Measurements from ENCODE around the gene ANKRD50. TPM values are rescaled to one million over a fixed set of nuclear protein-coding genes. Genes with fewer than 3 reads are reported as not detected.

Gene ANKRD50
- total and polyA plus RNA-seq, 2 of the 13 experiments (the other 11 are each of a cell fraction or from before 2014, with no cell fraction given), result 2.4 to 4.4 TPM

GRCh38 chr4:124711471-124712371, 811 bp downstream of the ANKRD50 start (continued):
- TF ChIP-seq RFX5 (IDR thresholded peaks at IDR 0.05; ENCODE audit: low read depth, low read length), result no peak
- TF ChIP-seq FOXC1 (CRISPR knock-in tag; IDR thresholded peaks at IDR 0.05; ENCODE audit: borderline replicate concordance), result no peak
- no peak for TF ChIP-seq SATB2 (CRISPR knock-in tag; IDR thresholded peaks at IDR 0.05)
- TF ChIP-seq POLR2G (IDR thresholded peaks at IDR 0.05; ENCODE audit: low read depth, low read length), result no peak
- TF ChIP-seq XRCC5 (optimal IDR thresholded peaks at IDR 0.05; ENCODE audit: low read length), result no peak
- no peak for TF ChIP-seq SSRP1 (CRISPR knock-in tag; IDR thresholded peaks at IDR 0.05)
- no peak for TF ChIP-seq ZNF10 (CRISPR knock-in tag; IDR thresholded peaks at IDR 0.05; ENCODE audit: borderline replicate concordance, low read depth)
- peak; percentile 60; the same call in 1 of the 2 replicates for TF ChIP-seq ZBTB7A (CRISPR knock-in tag; IDR thresholded peaks at IDR 0.05)
- no peak for TF ChIP-seq ZFAT (CRISPR knock-in tag; conservative IDR thresholded peaks at IDR 0.05)
- TF ChIP-seq ZNF335 (CRISPR knock-in tag; IDR thresholded peaks at IDR 0.05), result no peak
- no peak for TF ChIP-seq ZNF503 (CRISPR knock-in tag; IDR thresholded peaks at IDR 0.05)
- no peak for TF ChIP-seq ZNF232 (CRISPR knock-in tag; IDR thresholded peaks at IDR 0.05; ENCODE audit: borderline replicate concordance)
- peak; percentile 70; the same call in 1 of the 2 replicates for TF ChIP-seq CSRNP1 (CRISPR knock-in tag; IDR thresholded peaks at IDR 0.05)
- TF ChIP-seq RAD21 (CRISPR knock-in tag; IDR thresholded peaks at IDR 0.05), result no peak
- no peak for TF ChIP-seq NBN (conservative IDR thresholded peaks at IDR 0.05)
- TF ChIP-seq ZBTB20 (CRISPR knock-in tag; IDR thresholded peaks at IDR 0.05; ENCODE audit: borderline replicate concordance, low read depth), result no peak
- TF ChIP-seq CBX2 (IDR thresholded peaks at IDR 0.05; ENCODE audit: low read depth, low read length), result no peak
- TF ChIP-seq CBX2 (CRISPR knock-in tag; IDR thresholded peaks at IDR 0.05; ENCODE audit: low read depth), result no peak
- TF ChIP-seq SNAI1 (CRISPR knock-in tag; IDR thresholded peaks at IDR 0.05; ENCODE audit: borderline replicate concordance), result no peak
- peak; percentile 23 for TF ChIP-seq SAP130 (CRISPR knock-in tag; IDR thresholded peaks at IDR 0.05; ENCODE audit: low read depth)
- TF ChIP-seq TFDP2 (CRISPR knock-in tag; IDR thresholded peaks at IDR 0.05), result 0 out of 2 replicates have a peak, but pooled peaks have one; percentile 19
- no peak for TF ChIP-seq ZMAT3 (CRISPR knock-in tag; conservative IDR thresholded peaks at IDR 0.05)
- 0 out of 2 replicates have a peak, but pooled peaks have one; percentile 2 for TF ChIP-seq SPEN (CRISPR knock-in tag; IDR thresholded peaks at IDR 0.05; ENCODE audit: low read depth)
- TF ChIP-seq ZNF253 (CRISPR knock-in tag; IDR thresholded peaks at IDR 0.05; ENCODE audit: borderline replicate concordance), result no peak
- TF ChIP-seq PHF21A (CRISPR knock-in tag; IDR thresholded peaks at IDR 0.05), result no peak
- TF ChIP-seq ZNF224 (CRISPR knock-in tag; IDR thresholded peaks at IDR 0.05), result no peak
- TF ChIP-seq ZNF672 (CRISPR knock-in tag; IDR thresholded peaks at IDR 0.05), result 0 out of 2 replicates have a peak, but pooled peaks have one; percentile 38
- no peak for TF ChIP-seq KLF11 (CRISPR knock-in tag; IDR thresholded peaks at IDR 0.05)
